PC-9 (cell line): ENCODE results near the gene CXCL16.

ENCODE experiments used
- CTCF ChIP-seq: fragments of 200-600 bp; sonication (generic); conservative IDR thresholded peaks from 2 replicates; pipeline ENCODE4 v1.6.1; 2017; ENCODE audit warnings: mixed run types, antibody characterized with exemption, mild to moderate bottlenecking, moderate library complexity
- EZH2 ChIP-seq: fragments of 200-600 bp; sonication (generic); IDR thresholded peaks from 2 replicates; pipeline ENCODE4 v1.8.0; 2017; ENCODE audit warnings: antibody characterized with exemption, low read depth

GRCh38 chr17:4720787-4721186, 18.9 kb downstream of the CXCL16 start:
- TF ChIP-seq CTCF (no peak), EZH2 (no peak)
